ENCODE measurements around the gene MC2R.

The MC2R gene

GRCh38 chr18:13915391-13915790 lies at the start of gene MC2R:
Gene MC2R, minus strand, starts transcription at chr18:13915536. Its CDS starts 30,018 bp downstream, at chr18:13885518.
- no peak for DNase-seq

- DNase-seq = no peak
Measured at GRCh38 chr18:13945811-13946210, 30.5 kb upstream of the MC2R start.

- DNase-seq = no peak
Measured at GRCh38 chr18:13943338-13943737, 28.0 kb upstream of the MC2R start.

- DNase-seq = no peak
Measured at GRCh38 chr18:13940326-13940725, 25.0 kb upstream of the MC2R start.

- no peak for DNase-seq
Measured at GRCh38 chr18:13934676-13935075, 19.3 kb upstream of the MC2R start.

- DNase-seq = no peak
Measured at GRCh38 chr18:13934058-13934457, 18.7 kb upstream of the MC2R start.

- DNase-seq = no peak
Measured at GRCh38 chr18:13932285-13933025, 17.1 kb upstream of the MC2R start.

GRCh38 chr18:13930964-13931363 lies 15.6 kb upstream of the MC2R start:
- DNase-seq = no peak

- DNase-seq = no peak
Measured at GRCh38 chr18:13923221-13923620, 7.9 kb upstream of the MC2R start.

GRCh38 chr18:13918898-13919297 lies 3.6 kb upstream of the MC2R start:
- no peak for DNase-seq

GRCh38 chr18:13917401-13917800 lies 2.1 kb upstream of the MC2R start:
- DNase-seq = no peak

- DNase-seq = no peak
Measured at GRCh38 chr18:13916559-13916958, 1.2 kb upstream of the MC2R start.

GRCh38 chr18:13915995-13916431 lies 677 bp upstream of the MC2R start:
- no peak for DNase-seq

- no peak for DNase-seq
Measured at GRCh38 chr18:13914756-13915155, 580 bp downstream of the MC2R start.

- no peak for DNase-seq
Measured at GRCh38 chr18:13914170-13914569, 1.2 kb downstream of the MC2R start.

GRCh38 chr18:13913205-13913604 lies 2.1 kb downstream of the MC2R start:
- DNase-seq = no peak

GRCh38 chr18:13912601-13913000 lies 2.7 kb downstream of the MC2R start:
- no peak for DNase-seq

GRCh38 chr18:13910986-13911385 lies 4.3 kb downstream of the MC2R start:
- no peak for DNase-seq

GRCh38 chr18:13910501-13910900 lies 4.8 kb downstream of the MC2R start:
- no peak for DNase-seq

- DNase-seq = no peak
Measured at GRCh38 chr18:13909141-13909940, 6.0 kb downstream of the MC2R start.

GRCh38 chr18:13900633-13901032 lies 14.7 kb downstream of the MC2R start:
- no peak for DNase-seq

GRCh38 chr18:13895505-13896033 lies 19.8 kb downstream of the MC2R start:
- DNase-seq = no peak

- DNase-seq = no peak
Measured at GRCh38 chr18:13894531-13894930, 20.8 kb downstream of the MC2R start.

- DNase-seq = no peak
Measured at GRCh38 chr18:13893418-13893760, 21.9 kb downstream of the MC2R start.

All from AML-193 (cell line).